ENCODE results near the gene KCNQ1. TPM values are rescaled to one million over a fixed set of nuclear protein-coding genes. Genes with fewer than 3 reads are reported as not detected.

Gene KCNQ1
- total RNA-seq, 2 experiments from 2014 or later, result 4.3 to 9.2 TPM

DNA sequence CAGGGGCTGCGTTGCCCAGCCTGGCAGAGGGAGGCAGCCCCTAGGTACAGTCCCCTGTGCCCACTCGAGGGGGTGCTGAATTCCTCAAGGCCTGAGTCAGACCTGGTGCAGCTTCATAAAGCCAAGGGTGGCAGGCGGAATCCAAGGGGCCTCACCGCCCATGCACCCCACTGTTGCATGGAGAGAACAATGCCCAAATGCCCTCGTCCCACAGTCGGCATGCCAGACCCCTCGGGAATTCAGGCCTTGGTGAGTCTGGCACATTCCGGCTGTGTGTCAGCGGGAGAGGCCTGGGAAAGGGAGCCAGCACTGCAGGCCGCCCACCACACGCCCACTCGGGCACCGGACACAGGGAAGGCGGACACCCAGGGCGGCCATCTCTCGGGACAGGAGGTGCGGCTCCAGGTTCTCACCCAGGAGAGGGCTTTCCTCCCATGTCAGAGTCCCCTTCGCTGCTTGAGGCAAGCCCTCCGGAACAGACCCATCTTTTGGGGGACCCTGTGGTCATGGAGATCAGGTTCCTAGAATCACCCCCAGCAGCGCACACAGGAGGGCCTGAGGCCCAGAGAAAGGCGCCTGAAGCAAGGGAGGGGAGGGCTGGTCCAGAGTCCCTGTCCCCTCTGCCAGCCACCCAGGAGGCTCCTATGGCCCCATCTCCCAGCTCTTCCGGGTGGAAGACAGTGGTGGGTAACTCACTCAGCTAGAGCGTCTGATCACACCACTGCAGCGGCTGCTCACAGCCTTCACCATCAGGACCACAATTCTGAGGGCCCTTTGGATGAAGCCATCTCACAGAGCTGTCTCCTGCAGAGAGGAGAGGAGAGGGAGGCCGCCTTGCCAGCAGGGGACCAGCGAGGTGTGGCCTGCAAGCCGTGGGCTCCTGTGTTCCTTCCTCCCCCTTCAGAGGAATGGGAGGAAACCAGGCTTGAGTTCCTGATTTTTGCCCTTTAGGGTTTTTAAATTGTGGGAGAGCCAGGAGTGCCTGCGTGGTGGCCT lies 286.6 kb downstream of the KCNQ1 start:
- CTCF ChIA-PET, result no interaction called here
- DNase-seq, result no peak
- Mint-ChIP-seq H3K27ac (no peak overlapping the region), H3K4me1 (no peaks in the 10 kb centered on the region), H3K27me3 (no peaks in the 10 kb centered on the region), H3K36me3 (no peaks in the 10 kb centered on the region), H3K9me3 (ENCODE audit: low read depth) (no peaks in the 10 kb centered on the region), H3K4me3 (no peak overlapping the region)
- ATAC-seq, result no peak

DNA sequence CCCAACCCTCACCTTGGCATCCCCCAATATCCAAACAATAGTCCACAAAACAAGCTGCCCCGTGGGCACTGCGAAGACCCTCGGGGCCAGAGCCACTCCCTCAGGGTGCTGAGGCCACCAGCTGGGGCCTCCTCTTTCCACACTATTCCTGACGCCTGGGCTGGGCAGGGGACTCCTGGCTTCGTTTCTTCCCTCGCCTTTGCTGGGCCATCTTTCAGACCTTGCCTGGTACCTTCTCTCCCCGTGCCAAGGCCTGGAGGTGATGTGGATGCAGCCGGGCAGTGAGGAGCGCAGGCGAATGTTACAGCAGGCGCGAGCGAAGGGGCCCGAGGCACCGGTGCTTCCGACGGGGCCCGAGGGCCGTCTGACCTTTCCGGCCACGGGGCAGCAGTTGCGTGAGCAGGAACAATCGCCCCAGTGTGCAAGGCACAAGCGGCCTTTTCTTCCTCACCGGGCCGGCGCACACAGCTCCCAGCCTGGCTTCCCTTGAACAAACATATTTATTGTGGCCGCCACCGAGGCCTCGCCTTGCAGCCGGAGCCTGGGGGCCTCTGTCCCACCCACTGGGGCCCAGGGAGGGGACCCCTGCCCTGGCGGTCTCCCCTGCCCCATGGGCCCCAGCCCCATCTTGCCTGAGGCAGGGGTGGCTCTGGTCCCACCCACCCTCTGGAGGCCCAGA lies 287.6 kb downstream of the KCNQ1 start:
- DNase-seq, result no peak
- Mint-ChIP-seq H3K27ac (no peak overlapping the region), H3K27me3 (no peaks in the 10 kb centered on the region), H3K36me3 (no peaks in the 10 kb centered on the region), H3K9me3 (ENCODE audit: low read depth) (no peaks in the 10 kb centered on the region), H3K4me3 (no peak overlapping the region), H3K4me1 (no peaks in the 10 kb centered on the region)
- no peak for ATAC-seq
- CTCF ChIA-PET, result no interaction called here

DNA sequence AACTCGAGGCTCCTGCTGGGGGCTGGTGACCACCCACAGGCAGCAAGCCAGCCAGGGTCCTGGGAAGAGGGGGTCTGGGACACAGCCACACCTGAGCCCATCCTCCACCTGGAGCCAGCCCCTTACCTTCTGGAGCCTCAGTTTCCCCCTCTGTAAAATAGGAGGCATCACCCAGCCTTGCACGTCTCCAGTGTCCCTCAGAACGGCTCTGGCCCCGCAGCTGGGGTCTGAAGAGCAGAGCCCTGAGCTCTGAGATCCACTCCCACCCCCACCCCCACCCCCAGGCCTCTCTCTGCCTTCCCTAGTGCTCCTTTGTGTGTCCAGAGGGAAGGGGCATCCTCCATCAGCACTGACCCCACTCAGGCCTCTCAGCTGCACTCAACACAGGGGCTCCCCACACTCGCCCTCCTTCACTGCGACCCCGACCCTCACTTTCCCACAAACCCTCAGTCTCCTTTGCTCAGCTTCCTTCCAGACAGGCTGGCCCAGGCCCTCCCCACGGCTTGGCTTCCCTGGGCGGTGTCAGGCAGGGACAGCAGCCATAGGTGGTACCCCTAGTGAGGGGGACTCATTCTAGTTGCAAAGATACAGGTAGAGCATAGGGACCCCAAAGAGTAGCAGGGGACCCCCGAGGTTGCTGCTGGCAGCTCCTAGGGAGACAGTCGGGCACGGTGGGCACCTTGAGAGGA lies 288.3 kb downstream of the KCNQ1 start:
- DNase-seq (no peak), ATAC-seq (no peak)
- H3K27ac Mint-ChIP-seq, result no peak overlapping the region
- no peaks in the 10 kb centered on the region for H3K9me3 Mint-ChIP-seq (ENCODE audit: low read depth)
- no peaks in the 10 kb centered on the region for H3K27me3 Mint-ChIP-seq
- H3K36me3 Mint-ChIP-seq, result no peaks in the 10 kb centered on the region
- CTCF ChIA-PET, result no interaction called here
- H3K4me1 Mint-ChIP-seq, result no peaks in the 10 kb centered on the region
- no peak overlapping the region for H3K4me3 Mint-ChIP-seq

DNA sequence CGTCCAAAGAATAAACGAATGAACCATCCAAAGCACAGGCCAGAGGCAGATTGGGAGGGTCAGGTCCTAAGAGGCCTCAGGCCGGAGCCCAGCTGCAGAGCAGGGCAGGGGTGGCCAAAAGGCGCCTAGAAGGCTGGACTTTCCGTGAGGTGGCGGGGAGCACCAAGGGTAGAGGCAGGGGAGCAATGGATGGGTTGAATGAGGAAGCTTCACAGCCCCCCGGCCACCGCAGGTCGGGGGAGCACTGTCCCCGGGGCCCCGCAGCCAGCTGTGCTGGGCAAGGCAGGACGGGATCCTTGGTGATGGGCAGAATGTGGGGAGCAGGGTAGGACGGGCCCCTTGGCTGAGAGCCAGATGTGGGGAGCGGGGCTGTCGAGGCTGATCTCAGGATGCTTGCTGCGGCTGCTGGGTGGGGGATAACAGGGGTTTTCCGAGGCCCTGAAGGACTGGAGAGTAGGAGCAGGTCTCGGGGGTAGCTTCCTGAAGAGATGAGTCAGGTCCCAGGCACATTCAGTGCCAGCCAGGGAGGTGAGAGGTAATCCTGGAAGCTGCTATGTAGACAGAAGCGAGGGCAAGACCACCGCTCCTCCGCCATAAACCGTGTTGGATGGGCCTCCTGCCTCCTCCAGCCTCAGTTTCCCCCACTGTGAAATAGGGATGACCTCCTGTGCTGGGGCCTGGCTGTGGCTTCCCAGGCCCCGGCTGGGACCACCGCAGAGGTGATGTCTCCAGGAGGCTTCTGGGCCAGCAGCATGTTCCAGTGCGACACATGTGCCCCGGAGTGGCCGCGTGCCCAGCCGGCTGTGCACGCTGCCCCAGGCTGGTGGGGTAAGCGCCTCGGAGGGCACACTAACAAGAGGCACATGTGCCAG lies 289.6 kb downstream of the KCNQ1 start:
- no peaks in the 10 kb centered on the region for H3K27me3 Mint-ChIP-seq
- no peak overlapping the region for H3K4me3 Mint-ChIP-seq
- no peak overlapping the region for H3K27ac Mint-ChIP-seq
- ATAC-seq (no peak), DNase-seq (no peak)
- H3K36me3 Mint-ChIP-seq, result no peaks in the 10 kb centered on the region
- no peaks in the 10 kb centered on the region for H3K9me3 Mint-ChIP-seq (ENCODE audit: low read depth)
- no peaks in the 10 kb centered on the region for H3K4me1 Mint-ChIP-seq
- CTCF ChIA-PET, result no interaction called here

DNA sequence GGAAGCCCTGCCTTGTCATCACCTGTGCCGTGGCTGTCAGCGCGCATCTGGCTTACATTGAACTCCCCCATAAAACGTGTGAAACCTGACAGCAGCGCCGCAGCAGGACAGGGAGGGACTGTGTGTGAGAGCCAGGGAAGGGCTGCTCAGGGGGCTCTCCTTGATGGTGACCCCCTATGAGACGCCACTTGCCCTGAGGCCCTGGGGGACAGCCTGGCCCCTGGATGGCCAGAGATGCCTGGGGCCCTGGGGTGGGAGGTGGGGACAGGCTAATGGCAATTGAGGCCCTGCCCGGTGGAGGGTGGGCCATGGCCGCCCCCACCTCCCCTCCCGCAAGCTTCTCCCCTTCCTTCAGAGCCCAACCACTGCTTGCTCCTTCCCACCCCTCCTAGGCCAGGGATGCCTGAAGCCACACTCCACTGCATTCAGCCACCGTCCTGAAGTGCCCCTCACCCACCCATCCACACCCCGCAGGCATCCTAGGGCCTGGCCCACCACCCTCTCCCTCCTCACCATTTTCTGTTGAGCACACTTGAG lies 290.3 kb downstream of the KCNQ1 start:
- no peak overlapping the region for H3K27ac Mint-ChIP-seq
- ATAC-seq (no peak), DNase-seq (no peak)
- no peak overlapping the region for H3K4me3 Mint-ChIP-seq
- CTCF ChIA-PET, result no interaction called here
- H3K9me3 Mint-ChIP-seq (ENCODE audit: low read depth), result no peaks in the 10 kb centered on the region
- H3K36me3 Mint-ChIP-seq, result no peaks in the 10 kb centered on the region
- H3K27me3 Mint-ChIP-seq, result no peaks in the 10 kb centered on the region
- H3K4me1 Mint-ChIP-seq, result no peaks in the 10 kb centered on the region

DNA sequence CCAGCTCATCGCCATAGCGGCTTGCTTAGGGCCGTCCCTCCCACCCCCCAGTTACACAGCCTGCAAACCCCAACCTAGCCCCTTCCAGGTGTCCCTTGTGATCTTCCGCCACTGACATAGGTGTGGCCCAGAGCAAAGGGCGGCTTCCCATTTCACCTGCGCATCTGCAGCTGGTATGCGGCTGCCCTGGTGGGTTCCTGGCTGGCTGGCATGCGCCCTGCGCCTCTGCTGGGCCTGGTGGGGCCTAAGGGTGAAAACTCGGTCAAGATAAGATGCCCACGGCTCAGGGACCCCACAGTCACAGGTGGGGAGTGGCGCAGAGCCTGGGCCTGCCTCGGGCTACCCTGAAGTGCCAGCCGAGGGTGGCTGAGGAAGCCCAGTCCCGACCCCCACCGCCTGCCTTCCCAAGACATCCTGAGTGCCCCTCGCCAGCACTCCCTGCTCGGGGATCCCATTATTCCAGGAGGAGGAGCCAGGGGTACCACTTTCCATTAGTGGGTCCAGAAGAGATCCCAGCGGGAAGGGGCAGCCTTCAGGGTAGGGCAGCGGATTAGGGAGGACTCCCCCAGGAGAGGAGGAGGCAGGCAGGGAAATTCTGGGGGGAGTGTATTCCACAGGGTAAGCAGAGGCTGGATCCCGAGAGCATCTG lies 291.9 kb downstream of the KCNQ1 start:
- Mint-ChIP-seq H3K27ac (no peak overlapping the region), H3K27me3 (no peaks in the 10 kb centered on the region), H3K36me3 (no peaks in the 10 kb centered on the region), H3K4me1 (no peaks in the 10 kb centered on the region), H3K4me3 (no peak overlapping the region), H3K9me3 (ENCODE audit: low read depth) (no peaks in the 10 kb centered on the region)
- CTCF ChIA-PET, result no interaction called here
- DNase-seq, result no peak
- no peak for ATAC-seq

DNA sequence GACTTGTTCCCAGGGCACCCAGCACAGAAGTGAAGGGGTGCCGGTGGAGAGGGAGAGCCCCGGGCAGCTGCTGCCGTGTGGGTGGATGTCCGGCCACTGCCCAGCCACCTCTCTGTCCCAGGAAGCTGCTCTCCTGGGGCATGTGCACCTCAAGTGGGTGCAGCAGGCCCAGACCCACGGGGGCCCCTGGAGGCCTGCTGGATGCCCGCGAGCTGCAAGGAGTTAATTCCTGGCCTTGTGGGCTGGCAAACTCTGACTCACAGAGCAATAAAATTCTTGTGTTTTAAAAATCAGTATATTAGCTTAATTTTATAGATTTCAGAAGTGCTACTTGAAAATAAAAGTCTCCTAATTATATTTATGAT lies 292.4 kb downstream of the KCNQ1 start:
- no peak for ATAC-seq
- Mint-ChIP-seq H3K27me3 (no peaks in the 10 kb centered on the region), H3K4me1 (no peaks in the 10 kb centered on the region), H3K27ac (no peak overlapping the region), H3K4me3 (no peak overlapping the region), H3K9me3 (ENCODE audit: low read depth) (no peaks in the 10 kb centered on the region), H3K36me3 (no peaks in the 10 kb centered on the region)
- CTCF ChIA-PET, result no interaction called here
- DNase-seq, result no peak

DNA sequence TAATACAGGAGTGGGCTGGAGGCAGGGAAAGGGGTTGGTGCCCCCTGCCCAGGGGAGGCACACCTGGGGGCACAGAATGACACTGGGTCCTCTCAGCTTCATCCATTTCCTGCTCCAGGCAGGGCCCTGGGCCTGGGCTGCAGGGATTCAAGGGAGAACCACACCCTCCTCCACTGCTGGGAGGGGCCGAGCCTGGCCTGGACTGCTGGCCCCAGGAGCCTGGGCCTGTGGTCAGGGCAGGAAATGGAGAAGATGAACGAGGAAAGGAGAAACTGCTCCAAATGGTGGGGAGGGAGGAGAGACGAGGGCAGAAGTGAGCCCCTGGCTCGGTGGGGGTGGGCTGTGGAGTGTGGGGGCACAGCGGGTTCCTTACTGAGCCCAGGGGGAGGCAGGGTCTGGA lies 293.1 kb downstream of the KCNQ1 start:
- H3K4me1 Mint-ChIP-seq, result no peaks in the 10 kb centered on the region
- no peak for ATAC-seq
- no peak overlapping the region for H3K27ac Mint-ChIP-seq
- no peaks in the 10 kb centered on the region for H3K9me3 Mint-ChIP-seq (ENCODE audit: low read depth)
- H3K27me3 Mint-ChIP-seq, result no peaks in the 10 kb centered on the region
- no peak for DNase-seq
- CTCF ChIA-PET, result no interaction called here
- no peaks in the 10 kb centered on the region for H3K36me3 Mint-ChIP-seq
- no peak overlapping the region for H3K4me3 Mint-ChIP-seq

DNA sequence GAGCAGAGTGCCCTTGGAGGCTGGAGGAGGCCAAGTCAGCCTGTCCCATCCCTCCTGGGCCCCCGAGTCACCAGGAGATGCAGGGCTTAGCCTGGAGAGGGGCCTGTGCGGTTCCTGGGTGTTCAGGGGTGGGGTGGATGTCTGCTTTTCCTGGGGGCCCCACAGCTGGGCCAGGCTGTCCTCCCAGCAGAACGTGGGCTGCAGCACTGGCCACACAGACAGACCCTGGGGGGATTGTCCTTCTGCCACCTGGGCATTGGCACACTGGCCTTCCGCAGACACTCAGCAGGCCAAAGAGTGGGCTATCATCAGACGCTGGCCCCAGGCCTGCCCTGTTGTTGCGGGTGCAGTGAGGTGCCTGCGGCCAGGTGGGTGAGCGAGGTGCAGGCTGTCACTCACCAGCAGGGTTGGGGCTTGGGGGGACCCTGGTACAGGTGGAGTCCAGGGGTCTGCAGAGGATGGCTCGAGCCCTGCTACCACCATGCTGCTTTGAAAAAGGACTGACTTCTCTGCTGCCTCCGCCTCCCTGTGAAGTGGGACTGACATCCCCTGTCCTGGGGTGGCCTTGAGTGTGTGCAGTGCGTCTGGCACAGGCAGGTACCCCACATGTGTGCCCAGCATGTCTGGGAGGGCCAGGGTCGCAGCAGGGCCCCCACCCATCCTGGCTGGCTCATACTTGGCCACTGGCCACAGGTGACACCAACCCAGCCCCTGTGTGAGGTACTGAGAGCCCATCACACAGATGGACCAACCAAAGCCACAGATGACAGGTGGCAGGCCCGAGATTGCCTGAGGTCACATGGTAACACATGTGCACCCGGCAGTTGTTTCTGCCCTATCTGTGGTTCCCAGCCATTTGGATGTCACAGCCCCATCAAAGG lies 294.0 kb downstream of the KCNQ1 start:
- ATAC-seq (no peak), DNase-seq (no peak)
- Mint-ChIP-seq H3K4me1 (no peaks in the 10 kb centered on the region), H3K27ac (no peak overlapping the region), H3K27me3 (no peaks in the 10 kb centered on the region), H3K9me3 (ENCODE audit: low read depth) (no peaks in the 10 kb centered on the region), H3K4me3 (no peak overlapping the region), H3K36me3 (no peaks in the 10 kb centered on the region)
- CTCF ChIA-PET, result no interaction called here

DNA sequence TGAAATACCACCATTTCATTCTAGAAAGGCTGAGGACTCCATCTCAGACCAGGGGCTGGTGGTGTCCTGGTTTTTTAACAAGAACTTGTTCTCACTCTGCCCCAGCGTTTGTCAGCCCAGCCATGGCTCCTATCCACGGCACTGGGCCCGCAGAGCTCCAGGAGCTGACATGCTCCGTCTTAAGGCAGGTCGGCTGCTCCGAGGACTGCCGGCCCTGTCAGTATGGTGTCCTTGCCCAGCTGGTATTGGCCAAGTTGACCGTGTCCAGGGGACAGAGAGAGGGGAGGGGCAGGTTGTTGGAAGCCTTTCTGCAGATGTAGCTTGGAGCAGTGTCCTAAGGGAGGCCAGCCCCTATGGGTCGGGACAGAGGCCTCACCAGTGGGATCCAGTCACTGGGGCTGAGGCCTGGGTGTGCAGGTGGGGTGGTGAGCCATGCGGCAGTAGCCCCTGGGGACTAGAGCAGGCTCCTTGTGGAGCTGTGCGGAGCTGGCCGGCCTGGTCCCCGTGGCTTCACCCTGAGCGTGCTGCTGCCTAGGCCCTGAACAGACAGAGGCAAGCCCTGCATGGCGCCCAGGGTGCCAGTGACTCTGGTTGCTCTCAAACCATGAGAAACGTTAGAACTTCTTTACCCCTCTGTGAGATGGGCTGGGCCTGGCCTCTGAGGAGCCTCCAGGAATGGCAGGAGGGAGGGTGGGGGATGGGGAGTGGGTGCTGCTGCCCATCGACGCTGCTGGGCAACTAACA lies 294.9 kb downstream of the KCNQ1 start:
- H3K27me3 Mint-ChIP-seq, result no peaks in the 10 kb centered on the region
- CTCF ChIA-PET, result no interaction called here
- no peaks in the 10 kb centered on the region for H3K4me1 Mint-ChIP-seq
- H3K27ac Mint-ChIP-seq, result no peak overlapping the region
- no peaks in the 10 kb centered on the region for H3K9me3 Mint-ChIP-seq (ENCODE audit: low read depth)
- no peak for DNase-seq
- no peak overlapping the region for H3K4me3 Mint-ChIP-seq
- no peak for ATAC-seq
- H3K36me3 Mint-ChIP-seq, result no peaks in the 10 kb centered on the region

DNA sequence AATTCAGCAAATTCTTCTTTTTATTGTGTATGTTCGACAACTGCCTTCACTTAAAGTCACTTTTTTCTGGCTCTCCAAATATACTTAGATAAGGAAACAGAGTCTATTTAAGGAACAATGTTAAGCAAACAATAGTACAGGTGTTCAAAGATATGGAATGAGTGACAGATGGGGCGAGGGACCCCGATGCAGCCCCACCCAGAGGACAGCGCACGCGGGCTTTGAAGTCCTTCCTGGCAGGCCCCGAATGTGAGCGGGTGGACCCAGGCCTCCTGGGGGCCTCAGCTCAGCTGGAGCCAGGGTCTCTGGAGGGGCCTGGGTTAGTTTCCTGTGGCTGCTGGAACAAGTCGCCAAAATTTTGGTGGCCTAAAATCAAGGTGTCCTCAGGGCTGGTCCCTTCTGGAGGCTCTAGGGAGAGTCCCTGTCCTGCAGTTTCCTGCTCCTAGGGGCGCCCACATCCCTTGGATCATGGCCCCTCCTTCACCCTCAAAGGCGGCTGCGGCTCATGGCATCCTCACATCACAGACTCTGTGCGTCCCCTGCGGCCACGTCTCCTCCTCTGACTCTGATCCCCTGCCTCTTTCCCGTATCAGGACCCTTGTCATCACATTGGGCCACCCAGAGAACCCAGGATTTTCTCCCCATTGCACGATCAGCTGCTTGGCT lies 295.6 kb downstream of the KCNQ1 start:
- no peaks in the 10 kb centered on the region for H3K27me3 Mint-ChIP-seq
- H3K27ac Mint-ChIP-seq, result no peak overlapping the region
- no peak overlapping the region for H3K4me3 Mint-ChIP-seq
- H3K9me3 Mint-ChIP-seq (ENCODE audit: low read depth), result no peaks in the 10 kb centered on the region
- DNase-seq, result no peak
- CTCF ChIA-PET, result no interaction called here
- H3K4me1 Mint-ChIP-seq, result no peaks in the 10 kb centered on the region
- ATAC-seq, result peak; percentile 21
- H3K36me3 Mint-ChIP-seq, result no peaks in the 10 kb centered on the region
